Posterior cingulate gyrus (tissue), 11 donors: ENCODE measurements around the gene XYLT1.

Experiments
- DNase-seq, 10 donors: peaks; one replicate each; pipeline versions ENCODE4 v3.0.0 to v3.0.0-alpha.2; 2020 to 2021; ENCODE audit warnings: mixed read lengths in 3 of 10
- intact Hi-C: fragments of 100-400 bp; cut with DNase I; formaldehyde crosslinking; loops from one replicate; pipeline ENCODE4 v1.15.1; 2023

XYLT1 gene

GRCh38 chr16:17409894-17410293 is 60.9 kb downstream of the XYLT1 start:
- intact Hi-C loops, result loop anchor here (5.0 kb wide), 1 partner anchor 38 kb away; no protein-coding TSS in a partner anchor
- DNase-seq, result peak in 8 of 10 donors; percentile 38 to 92 (median 49)

- no peak for DNase-seq
- intact Hi-C loops, result no loop called here
These were observed 61.8 kb downstream of the XYLT1 start for GRCh38 chr16:17408955-17409441.

- no peak for DNase-seq
- intact Hi-C loops, result no loop called here
These were observed 62.5 kb downstream of the XYLT1 start for GRCh38 chr16:17408296-17408695.

- intact Hi-C loops, result no loop called here
- no peak for DNase-seq
These were observed 63.4 kb downstream of the XYLT1 start for GRCh38 chr16:17407321-17407720.

- DNase-seq, result peak; percentile 79 to 98 (median 91)
- intact Hi-C loops, result no loop called here
These were observed 65.6 kb downstream of the XYLT1 start for GRCh38 chr16:17404941-17405689.

- no peak for DNase-seq
- intact Hi-C loops, result no loop called here
These were observed 66.8 kb downstream of the XYLT1 start for GRCh38 chr16:17403859-17404545.

- intact Hi-C loops, result no loop called here
- DNase-seq, result no peak
These were observed 67.5 kb downstream of the XYLT1 start for GRCh38 chr16:17403156-17403809.

- no peak for DNase-seq
- intact Hi-C loops, result no loop called here
These were observed 73.3 kb downstream of the XYLT1 start for GRCh38 chr16:17397499-17397891.

GRCh38 chr16:17396762-17397498 is 73.8 kb downstream of the XYLT1 start:
- intact Hi-C loops, result no loop called here
- no peak for DNase-seq

- intact Hi-C loops, result no loop called here
- no peak for DNase-seq
These were observed 74.8 kb downstream of the XYLT1 start for GRCh38 chr16:17395849-17396480.

GRCh38 chr16:17392857-17393692 is 77.7 kb downstream of the XYLT1 start:
- DNase-seq, result peak in 1 of 10 donors; percentile 2
- intact Hi-C loops, result no loop called here

GRCh38 chr16:17392127-17392856 is 78.5 kb downstream of the XYLT1 start:
- no peak for DNase-seq
- intact Hi-C loops, result no loop called here

GRCh38 chr16:17391715-17392114 is 79.0 kb downstream of the XYLT1 start:
- intact Hi-C loops, result no loop called here

GRCh38 chr16:17389384-17389783 is 81.4 kb downstream of the XYLT1 start:
- DNase-seq, result no peak
- intact Hi-C loops, result no loop called here

More at GRCh38 chr16:17391715-17392114, 79.0 kb downstream of the XYLT1 start:
- no peak for DNase-seq

- intact Hi-C loops, result no loop called here
- no peak for DNase-seq
These were observed 83.5 kb downstream of the XYLT1 start for GRCh38 chr16:17387256-17387655.

GRCh38 chr16:17386229-17386628 is 84.5 kb downstream of the XYLT1 start:
- no peak for DNase-seq
- intact Hi-C loops, result no loop called here

- DNase-seq, result no peak
- intact Hi-C loops, result no loop called here
These were observed 86.3 kb downstream of the XYLT1 start for GRCh38 chr16:17384471-17384870.
